Stimulated activated CD8-positive, alpha-beta memory T cell treated with anti-CD3 and anti-CD28 coated beads, Interleukin-4, amount 100 ng/mL, for 1 hour (primary cell): ENCODE results near the gene TTC7B.
A peak's percentile ranks its signal among the peaks of the same experiment; 100 is the strongest.
"Not testable (repeated sequence)": the region's sequence is repeated elsewhere in the genome, so short reads cannot be mapped to it uniquely, and the experiment has no call there.

Source experiments
- DNase-seq, 2 donors: peaks; one replicate each; pipeline ENCODE4 v3.0.0-alpha.2; 2020; ENCODE audit warnings: low read depth in 2 of 2, low spot score in 1 of 2

TTC7B gene

DNA sequence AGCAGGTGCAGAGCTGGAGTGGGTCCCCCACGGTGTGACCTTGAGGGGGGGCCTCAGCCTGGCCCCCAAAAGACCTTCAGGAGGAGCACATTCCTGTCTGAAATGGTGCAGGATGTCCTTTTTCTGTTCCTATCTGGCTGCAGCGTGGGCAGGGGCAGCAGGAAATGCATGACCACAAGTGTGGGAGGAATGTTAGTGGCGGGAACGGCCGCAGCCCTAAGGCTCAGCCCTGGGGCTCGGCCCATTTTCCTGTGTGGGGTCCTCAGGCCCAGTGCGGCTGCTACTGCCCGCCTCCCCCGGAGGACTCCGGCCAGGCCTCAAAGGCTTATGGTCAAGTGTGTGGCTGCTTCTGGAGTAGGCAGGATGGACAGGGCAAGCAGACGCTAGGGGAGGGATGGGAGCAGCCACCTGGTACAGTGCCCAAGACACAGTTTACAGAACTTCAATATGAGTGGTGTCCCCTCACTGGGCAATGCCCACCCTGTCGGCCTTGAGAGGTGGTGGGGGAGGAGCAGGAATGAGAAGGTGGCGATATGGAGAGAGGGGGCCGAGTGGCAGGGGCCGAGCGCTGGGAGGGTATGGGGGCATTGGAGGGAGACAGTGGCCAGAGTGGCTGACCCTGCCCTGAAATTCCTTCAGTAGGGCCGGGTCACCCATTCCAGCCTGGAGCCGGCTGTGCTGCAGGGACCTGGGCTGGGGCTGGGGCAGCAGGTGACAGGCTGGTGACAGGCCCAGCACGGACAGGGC lies 282.0 kb downstream of the TTC7B start:
- no peak for DNase-seq

GRCh38 chr14:90533591-90534021 lies 282.6 kb downstream of the TTC7B start:
- DNase-seq, result no peak

DNA sequence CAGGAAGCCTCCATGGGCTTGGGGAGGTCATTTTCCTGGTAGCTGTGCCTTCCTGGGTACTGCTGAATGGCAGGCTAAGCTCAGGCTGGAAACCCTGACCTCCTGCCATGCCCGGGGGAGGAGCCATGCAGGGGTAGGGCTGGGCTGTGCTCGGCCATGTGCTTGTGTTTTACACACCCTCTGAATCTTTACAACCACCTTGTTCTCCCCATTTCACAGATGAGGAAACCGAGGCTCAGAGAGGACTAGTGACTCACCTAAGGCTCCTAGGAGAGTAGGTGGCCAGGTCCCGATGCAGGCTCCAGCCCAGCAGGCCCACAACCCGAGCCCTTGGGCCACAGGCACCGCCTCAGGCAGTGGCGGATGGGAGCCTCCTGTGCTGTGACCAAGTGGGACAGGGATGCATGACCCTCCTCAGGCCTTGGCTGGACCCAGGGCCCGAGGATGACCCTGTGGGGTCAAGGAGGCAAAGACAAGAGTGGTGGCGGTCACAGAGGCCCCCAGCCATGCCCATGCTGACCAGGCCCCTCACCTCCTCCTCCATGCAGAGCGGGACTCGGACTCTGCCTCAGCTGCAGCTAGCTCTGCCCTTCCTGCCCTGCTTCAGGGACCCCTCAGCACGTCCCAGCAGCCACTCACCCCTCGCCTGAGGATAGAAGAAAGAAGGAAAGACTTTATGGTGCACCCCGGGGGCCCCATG lies 283.3 kb downstream of the TTC7B start:
- DNase-seq, result no peak

GRCh38 chr14:90531497-90531896 lies 284.7 kb downstream of the TTC7B start:
- no peak for DNase-seq

DNA sequence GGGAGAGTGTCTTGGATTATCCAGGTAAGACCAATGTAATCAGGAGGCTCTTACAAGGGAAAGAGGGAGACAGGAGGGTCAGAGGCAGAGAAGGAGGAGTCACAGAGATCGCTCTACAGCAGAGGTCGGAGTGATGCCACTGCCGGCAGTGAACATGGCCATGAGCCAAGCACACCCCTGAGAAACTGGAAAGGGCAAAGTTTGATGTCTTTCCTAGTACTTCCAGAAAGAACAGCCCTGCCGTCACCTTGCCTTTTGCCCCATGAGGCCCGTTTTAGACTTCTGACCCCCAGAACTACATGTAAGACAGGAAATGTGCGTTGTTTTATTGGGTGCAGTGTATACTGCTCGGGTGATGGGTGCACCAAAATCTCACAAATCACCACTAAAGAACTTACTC lies 285.7 kb downstream of the TTC7B start:
- DNase-seq, result no peak

- DNase-seq, result no peak
These were observed 288.3 kb downstream of the TTC7B start for GRCh38 chr14:90527978-90528377.

GRCh38 chr14:90526536-90526935 lies 289.7 kb downstream of the TTC7B start:
- not testable (repeated sequence) for DNase-seq

GRCh38 chr14:90525353-90526028 lies 290.7 kb downstream of the TTC7B start:
- DNase-seq, result not testable (repeated sequence)

DNA sequence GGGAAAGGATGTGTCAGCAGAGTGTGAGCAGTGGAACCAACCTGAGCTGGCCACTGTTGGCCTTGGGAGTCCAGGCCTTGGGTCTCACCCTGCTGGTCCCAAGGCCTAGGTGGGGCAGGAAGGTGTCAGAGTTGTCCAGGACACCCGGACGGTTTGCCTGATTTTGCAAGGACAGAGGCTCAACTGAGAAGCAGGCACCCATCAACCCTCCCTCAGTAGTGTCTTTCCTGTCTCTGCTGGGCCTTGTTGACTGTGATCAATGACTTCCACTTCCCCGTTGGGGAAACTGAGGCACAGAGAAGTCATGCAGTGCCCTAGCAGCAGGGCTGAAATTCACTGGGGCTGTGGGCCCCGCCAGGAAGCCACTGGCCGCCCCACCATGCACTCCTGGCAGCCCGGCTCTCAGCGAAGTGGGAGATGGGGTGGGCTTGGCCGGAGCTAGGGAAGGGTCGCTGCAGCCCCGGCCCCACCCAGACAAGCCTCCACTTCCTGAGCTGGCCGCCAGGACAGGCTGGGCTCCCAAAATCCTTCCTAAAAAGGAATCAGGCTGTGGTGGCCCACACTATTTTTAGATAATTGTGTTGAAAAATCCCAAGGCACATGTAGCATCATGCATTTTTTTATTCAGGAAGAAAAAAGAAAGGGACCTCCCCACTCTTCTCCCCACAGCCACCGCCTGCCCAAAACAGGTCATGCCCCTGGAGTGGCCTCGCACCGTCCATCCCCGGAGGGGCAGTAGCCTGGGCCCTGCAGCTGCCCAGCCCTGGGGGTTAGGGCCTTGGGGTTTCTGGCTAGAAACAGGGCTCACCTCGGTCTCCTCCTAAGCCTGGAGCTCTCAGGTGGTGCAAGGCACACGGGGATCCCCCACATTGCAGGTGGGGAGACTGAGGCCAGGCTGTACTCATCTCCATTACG lies 292.0 kb downstream of the TTC7B start:
- DNase-seq, result no peak

DNA sequence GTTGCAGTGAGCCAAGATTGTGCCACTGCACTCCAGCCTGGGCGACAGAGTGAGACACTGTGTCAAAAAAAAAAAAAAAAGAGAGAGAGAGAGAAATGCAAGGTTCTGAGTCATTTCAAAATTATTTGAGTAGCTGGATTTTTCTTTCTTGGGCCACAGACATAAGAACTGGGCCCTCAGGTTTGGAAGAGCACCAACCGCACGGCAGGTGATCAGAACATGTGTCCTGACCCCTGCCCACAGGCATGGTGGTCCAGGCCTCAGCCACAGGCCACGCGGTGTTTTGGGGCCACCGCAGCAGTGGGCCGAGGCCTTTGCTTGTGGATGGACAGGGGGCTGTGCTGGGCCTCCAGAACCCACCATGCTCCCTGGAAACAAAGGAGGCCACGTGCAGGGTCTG lies 292.7 kb downstream of the TTC7B start:
- no peak for DNase-seq

- no peak for DNase-seq
These were observed 293.5 kb downstream of the TTC7B start for GRCh38 chr14:90522571-90523191.

DNA sequence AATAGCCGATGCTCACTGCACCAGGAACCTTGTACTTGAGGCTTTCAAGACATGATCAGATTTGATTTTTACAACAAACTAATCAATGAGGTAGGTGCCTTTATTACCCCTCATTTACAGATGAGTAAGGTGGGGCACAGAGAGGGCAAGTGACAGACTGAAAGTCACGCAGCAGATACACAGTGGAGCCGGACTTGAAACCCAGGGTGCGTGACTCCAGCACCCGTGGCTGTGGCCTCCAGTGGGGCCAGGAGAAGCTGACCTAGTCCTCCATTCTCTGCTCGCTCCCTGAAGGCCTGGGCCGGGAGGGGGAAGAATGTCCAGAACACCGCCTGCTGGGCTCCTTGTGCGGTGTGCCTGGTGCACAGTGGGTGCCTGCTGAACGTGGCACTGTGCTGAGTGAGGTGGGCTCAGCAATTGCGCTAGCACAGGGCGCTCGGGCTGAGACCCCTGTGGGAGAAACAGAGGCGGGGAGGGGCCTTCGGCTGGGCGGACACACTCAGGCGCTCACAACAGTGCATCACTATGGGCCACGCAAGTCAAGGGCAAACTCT lies 294.2 kb downstream of the TTC7B start:
- DNase-seq, result no peak

DNA sequence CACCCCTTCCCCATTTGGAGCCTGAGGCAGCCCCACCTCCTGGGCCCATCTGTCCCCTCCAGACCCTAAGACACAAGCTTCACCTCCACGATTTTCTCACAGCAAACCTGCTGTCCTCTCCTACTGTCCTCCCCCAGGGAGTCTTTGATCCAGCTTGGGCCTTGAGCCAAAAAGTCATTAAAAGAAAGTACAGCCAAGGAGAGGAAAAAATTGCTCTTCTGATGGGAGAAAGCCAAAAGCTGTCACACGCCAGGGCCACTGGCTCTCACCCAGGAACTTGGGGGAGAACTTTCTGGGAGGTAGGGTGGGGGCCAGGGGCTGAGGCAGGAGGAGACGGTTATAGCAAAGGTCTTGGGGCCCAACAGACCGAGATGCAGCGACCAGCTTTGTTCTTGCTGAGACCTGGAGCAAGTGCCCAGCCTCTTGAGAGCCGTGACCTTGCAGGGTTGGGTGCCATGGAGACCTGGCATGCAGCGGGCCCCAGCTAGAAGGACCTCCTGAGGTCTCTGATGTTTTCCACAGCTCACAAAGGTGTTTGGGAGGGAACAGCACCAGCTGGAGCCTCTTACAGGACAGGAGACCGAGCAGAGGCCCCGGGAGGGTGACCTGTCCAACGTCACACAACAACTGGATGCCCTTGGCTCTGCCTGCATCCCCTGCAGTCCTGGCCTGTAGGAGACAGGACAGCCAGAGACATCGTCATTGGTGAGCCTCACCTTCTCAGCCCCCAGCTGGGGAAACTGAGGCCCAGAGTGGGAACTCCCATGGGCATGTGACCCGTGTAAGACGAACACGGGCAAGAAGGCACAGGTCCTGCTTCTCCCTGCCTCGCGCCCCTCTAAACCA lies 294.9 kb downstream of the TTC7B start:
- DNase-seq, result no peak

- no peak for DNase-seq
These were observed 295.9 kb downstream of the TTC7B start for GRCh38 chr14:90520326-90520725.

DNA sequence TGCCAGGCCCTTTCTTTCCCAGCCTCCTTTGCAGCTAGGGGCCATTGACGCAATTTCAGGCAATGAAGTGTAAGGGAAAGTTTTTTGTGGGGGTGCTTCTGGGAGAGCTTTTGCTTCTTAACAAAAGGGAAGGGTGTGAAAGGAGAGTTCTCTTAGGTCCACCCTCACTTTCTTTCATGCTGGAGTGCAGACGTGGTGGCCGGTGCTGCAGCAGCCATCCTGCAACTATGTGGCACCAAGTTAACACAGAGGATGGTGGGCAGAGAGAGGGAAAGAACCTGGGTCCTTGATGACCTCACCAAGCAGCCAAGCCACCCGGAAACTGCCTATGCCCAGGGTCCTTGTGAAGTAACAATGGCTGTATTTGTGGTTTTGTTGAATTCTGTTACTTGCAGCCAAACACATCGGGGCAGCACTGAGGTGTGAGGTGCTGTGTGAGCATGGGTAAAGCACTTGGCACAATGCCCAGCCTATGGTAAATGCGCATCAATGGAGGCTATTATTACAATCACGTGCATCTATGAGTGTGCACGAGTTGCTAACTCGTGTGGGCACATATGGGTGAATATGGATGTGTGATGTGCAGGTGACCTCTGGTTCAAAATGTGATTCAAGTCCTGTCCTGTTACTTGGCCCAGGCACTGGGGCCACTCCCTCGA lies 296.8 kb downstream of the TTC7B start:
- DNase-seq, result no peak

GRCh38 chr14:90518941-90519256 lies 297.3 kb downstream of the TTC7B start:
- DNase-seq, result peak in 1 of 2 donors; percentile 21

DNA sequence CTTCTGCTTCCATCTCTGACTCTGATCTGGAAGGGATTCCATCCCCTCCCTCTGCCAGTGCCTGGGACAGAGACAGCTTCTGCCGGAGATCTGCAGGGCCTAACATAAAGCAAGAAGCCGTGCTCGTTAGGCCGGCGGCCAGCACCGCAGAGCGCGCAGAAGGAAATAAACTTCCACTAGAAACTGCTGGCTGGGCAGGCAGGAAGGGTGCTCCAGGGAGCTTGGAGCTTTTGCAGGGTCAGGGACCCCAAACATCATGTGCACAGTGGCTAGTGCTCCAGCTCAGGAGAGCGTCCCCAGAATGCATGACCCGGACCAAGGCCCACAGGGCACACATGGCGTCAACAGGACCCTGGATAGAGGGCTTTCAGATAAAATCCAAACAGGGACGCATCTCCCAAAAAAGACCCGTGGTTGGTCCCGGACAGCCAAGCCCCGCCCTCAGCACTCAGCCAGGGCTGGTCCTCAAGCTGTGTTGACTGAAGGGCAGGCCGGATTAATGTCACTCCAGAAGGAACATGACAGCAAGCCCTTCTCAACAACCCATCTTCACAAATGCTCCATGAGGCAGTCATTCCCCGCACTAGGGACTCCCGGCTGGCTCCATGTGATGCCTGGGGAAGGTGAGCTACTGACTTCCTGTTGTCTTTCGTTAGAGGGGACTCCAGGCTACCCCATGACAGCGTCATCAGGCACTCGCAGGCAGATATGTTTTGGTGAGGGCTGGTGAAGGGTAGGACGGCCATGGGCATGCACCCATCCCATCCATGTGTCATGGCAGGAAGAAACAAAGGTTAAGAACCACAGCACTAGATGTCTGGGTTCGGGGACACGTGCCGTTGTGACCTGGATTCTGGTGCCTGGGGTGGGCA lies 297.9 kb downstream of the TTC7B start:
- no peak for DNase-seq
